ENCODE data around the gene CCDC136.

- TF ChIP-seq CTCF (IDR thresholded peaks at IDR 0.05) (no peak), POLR2A (IDR thresholded peaks at IDR 0.05) (no peak)
Measured at GRCh38 chr7:128827248-128827958, 35.6 kb downstream of the CCDC136 start.

Measured in tibial nerve (tissue), 3 donors.